Retinal pigment epithelial cell (primary cell): Measurements from ENCODE around the gene KCNN2.

ENCODE experiments used
- DNase-seq: peaks from one replicate; pipeline ENCODE4 v3.0.0-alpha.2; 2010; ENCODE audit warnings: low read depth
- H3K4me3 ChIP-seq: 2 replicates; pipeline ENCODE4 v1.5.1; 2011; ENCODE audit warnings: mild to moderate bottlenecking, low read length, control low read depth, moderate library complexity
- CTCF ChIP-seq: conservative IDR thresholded peaks from 2 replicates; pipeline ENCODE4 v1.5.1; 2011; ENCODE audit warnings: low read depth, low read length, control low read depth, inconsistent platforms

KCNN2 gene

GRCh38 chr5:114335391-114335790 lies 26.5 kb upstream of the KCNN2 start:
- no peak overlapping the region for H3K4me3 ChIP-seq
- no peak for DNase-seq
- no peak for TF ChIP-seq CTCF

- TF ChIP-seq CTCF, result no peak
- H3K4me3 ChIP-seq, result no peak overlapping the region
- no peak for DNase-seq
Observed at GRCh38 chr5:114339108-114339507, 22.8 kb upstream of the KCNN2 start.

GRCh38 chr5:114346181-114346580 lies 15.7 kb upstream of the KCNN2 start:
- H3K4me3 ChIP-seq, result no peak overlapping the region
- DNase-seq, result no peak
- no peak for TF ChIP-seq CTCF

GRCh38 chr5:114355086-114355830 lies 6.6 kb upstream of the KCNN2 start:
- H3K4me3 ChIP-seq, result no peak overlapping the region
- no peak for DNase-seq
- TF ChIP-seq CTCF, result no peak

- peak; percentile 8 for TF ChIP-seq CTCF
- DNase-seq, result no peak
- H3K4me3 ChIP-seq, result no peak overlapping the region
Observed at GRCh38 chr5:114358329-114358728, 3.5 kb upstream of the KCNN2 start.

- no peak for TF ChIP-seq CTCF
- no peak overlapping the region for H3K4me3 ChIP-seq
- DNase-seq, result no peak
Observed at GRCh38 chr5:114360357-114360756, 1.5 kb upstream of the KCNN2 start.

GRCh38 chr5:114360816-114361723 lies 800 bp upstream of the KCNN2 start:
- peak overlapping the region; percentile 54 for H3K4me3 ChIP-seq
- DNase-seq, result no peak
- TF ChIP-seq CTCF, result peak; percentile 4
